ENCODE data around the gene FGF11. TPM values are rescaled to one million over a fixed set of nuclear protein-coding genes. Genes with fewer than 3 reads are reported as not detected.

Gene FGF11
- total RNA-seq, 2 donors from 2014 or later, result 1.2 to 1.6 TPM

GRCh38 chr17:7460850-7461660, 21.7 kb downstream of the FGF11 start:
- H3K36me3 ChIP-seq, result no peaks in the 10 kb centered on the region
- no peak overlapping the region for H3K4me3 ChIP-seq
- no peaks in the 10 kb centered on the region for H3K9me3 ChIP-seq
- H3K27ac ChIP-seq, result no peak overlapping the region
- no peak for DNase-seq
- intact Hi-C loops (cut with DNase I), result no loop called here
- H3K4me1 ChIP-seq, result no peaks in the 10 kb centered on the region
- H3K9ac ChIP-seq (ENCODE audit: low read depth in 2 of 2, low read length in 2 of 2), result no peak overlapping the region
- H3K27me3 ChIP-seq, result no peaks in the 10 kb centered on the region
- no peak for TF ChIP-seq CTCF (IDR thresholded peaks at IDR 0.05)

GRCh38 chr17:7462474-7463371, 23.4 kb downstream of the FGF11 start:
- no peak for TF ChIP-seq CTCF (IDR thresholded peaks at IDR 0.05)
- H3K4me1 ChIP-seq, result no peaks in the 10 kb centered on the region
- intact Hi-C loops (cut with DNase I), result no loop called here
- no peaks in the 10 kb centered on the region for H3K36me3 ChIP-seq
- H3K27ac ChIP-seq, result no peak overlapping the region
- no peaks in the 10 kb centered on the region for H3K9me3 ChIP-seq
- no peaks in the 10 kb centered on the region for H3K27me3 ChIP-seq
- no peak overlapping the region for H3K9ac ChIP-seq (ENCODE audit: low read depth in 2 of 2, low read length in 2 of 2)
- no peak for DNase-seq
- no peak overlapping the region for H3K4me3 ChIP-seq

- no peaks in the 10 kb centered on the region for H3K36me3 ChIP-seq
- no peaks in the 10 kb centered on the region for H3K4me1 ChIP-seq
- intact Hi-C loops (cut with DNase I), result no loop called here
- H3K4me3 ChIP-seq, result no peak overlapping the region
- H3K27ac ChIP-seq, result no peak overlapping the region
- no peaks in the 10 kb centered on the region for H3K9me3 ChIP-seq
- no peaks in the 10 kb centered on the region for H3K27me3 ChIP-seq
- no peak overlapping the region for H3K9ac ChIP-seq (ENCODE audit: low read depth in 2 of 2, low read length in 2 of 2)
- no peak for TF ChIP-seq CTCF (IDR thresholded peaks at IDR 0.05)
- no peak for DNase-seq
Observed at GRCh38 chr17:7463372-7463846, 24.1 kb downstream of the FGF11 start.

- Histone ChIP-seq H3K9me3 (no peaks in the 10 kb centered on the region), H3K36me3 (no peaks in the 10 kb centered on the region), H3K27ac (no peak overlapping the region), H3K9ac (ENCODE audit: low read depth in 2 of 2, low read length in 2 of 2) (no peak overlapping the region), H3K27me3 (no peaks in the 10 kb centered on the region), H3K4me3 (no peak overlapping the region), H3K4me1 (no peaks in the 10 kb centered on the region)
- intact Hi-C loops (cut with DNase I), result no loop called here
- TF ChIP-seq CTCF (IDR thresholded peaks at IDR 0.05), result no peak
- no peak for DNase-seq
Observed at GRCh38 chr17:7464081-7464480, 24.8 kb downstream of the FGF11 start.

GRCh38 chr17:7465597-7466275, 26.4 kb downstream of the FGF11 start:
- TF ChIP-seq CTCF (IDR thresholded peaks at IDR 0.05), result no peak
- H3K9ac ChIP-seq (ENCODE audit: low read depth in 2 of 2, low read length in 2 of 2), result no peak overlapping the region
- no peak overlapping the region for H3K4me3 ChIP-seq
- no peaks in the 10 kb centered on the region for H3K36me3 ChIP-seq
- no peaks in the 10 kb centered on the region for H3K9me3 ChIP-seq
- intact Hi-C loops (cut with DNase I), result no loop called here
- no peak for DNase-seq
- H3K27ac ChIP-seq, result no peak overlapping the region
- H3K27me3 ChIP-seq, result no peaks in the 10 kb centered on the region
- H3K4me1 ChIP-seq, result no peaks in the 10 kb centered on the region

Data from colonic mucosa (tissue), 4 donors.